WTC11 (cell line): ENCODE measurements around the gene PRDM15. TPM values are rescaled to one million over a fixed set of nuclear protein-coding genes. Genes with fewer than 3 reads are reported as not detected.
"Not testable (repeated sequence)": the region's sequence is repeated elsewhere in the genome, so short reads cannot be mapped to it uniquely, and the experiment has no call there.

Source experiments
- ATAC-seq: fragments of 200-7000 bp; cut with Tn5 transposase; 2 replicates; pipeline ENCODE4 v1.10.0; 2021; ENCODE audit warnings: mild to moderate bottlenecking, moderate library complexity
- CTCF ChIA-PET: fragments of 300-600 bp; sonication (Branson Sonifier 250); formaldehyde crosslinking; loops from one replicate; lab custom pipeline; 2021; ENCODE audit warnings: antibody characterized with exemption; lab: Charles Lee
- POLR2A ChIA-PET: fragments of 350-600 bp; sonication (Branson Sonifier 250); formaldehyde crosslinking; loops from one replicate; lab custom pipeline; 2021; ENCODE audit warnings: antibody characterized with exemption; lab: Charles Lee
- DNase-seq: peaks from one replicate; pipeline ENCODE4 v3.0.0; 2021; ENCODE audit warnings: low spot score
- H3K27ac Mint-ChIP-seq: 2 replicates; pipeline ENCODE4 v1.8.0; 2021; ENCODE audit warnings: mixed read lengths
- H3K27me3 Mint-ChIP-seq: 2 replicates; pipeline ENCODE4 v1.8.0; 2021; ENCODE audit warnings: low read depth, mild to moderate bottlenecking, moderate library complexity, mixed read lengths
- H3K36me3 Mint-ChIP-seq: 2 replicates; pipeline ENCODE4 v1.8.0; 2021; ENCODE audit warnings: mixed read lengths
- H3K4me1 Mint-ChIP-seq: 2 replicates; pipeline ENCODE4 v1.8.0; 2022; ENCODE audit warnings: mixed read lengths
- H3K4me3 Mint-ChIP-seq: 2 replicates; pipeline ENCODE4 v1.8.0; 2021; ENCODE audit warnings: mild to moderate bottlenecking, moderate library complexity, mixed read lengths
- H3K9me3 Mint-ChIP-seq: 2 replicates; pipeline ENCODE4 v1.8.0; 2021; ENCODE audit warnings: mixed read lengths
- CDX4 ChIP-seq: fragments of 250-450 bp; sonication (Bioruptor Pico); IDR thresholded peaks from 2 replicates; pipeline ENCODE4 v1.9.0; 2021; ENCODE audit warnings: moderate library complexity, mild to moderate bottlenecking, inconsistent platforms, borderline replicate concordance
- CREB1 ChIP-seq: sonication (generic); formaldehyde crosslinking; IDR thresholded peaks from 2 replicates; pipeline ENCODE4 v1.8.0; 2023; ENCODE audit warnings: mild to moderate bottlenecking, missing genetic modification reagents
- EMX1 ChIP-seq: fragments of 250-450 bp; sonication (Bioruptor Pico); IDR thresholded peaks from 2 replicates; pipeline ENCODE4 v1.8.0; 2021; ENCODE audit warnings: mild to moderate bottlenecking
- NFE2L1 ChIP-seq: sonication (generic); formaldehyde crosslinking; IDR thresholded peaks from 2 replicates; pipeline ENCODE4 v1.8.1; 2023; ENCODE audit warnings: missing genetic modification reagents
- ZBTB21 ChIP-seq: sonication (generic); formaldehyde crosslinking; IDR thresholded peaks from 2 replicates; pipeline ENCODE4 v1.8.1; 2023; ENCODE audit warnings: mild to moderate bottlenecking, missing genetic modification reagents, borderline replicate concordance
- ZBTB43 ChIP-seq: sonication (generic); formaldehyde crosslinking; IDR thresholded peaks from 2 replicates; pipeline ENCODE4 v1.8.1; 2023; ENCODE audit warnings: mild to moderate bottlenecking, missing genetic modification reagents
- ZNF263 ChIP-seq: sonication (generic); formaldehyde crosslinking; IDR thresholded peaks from 2 replicates; pipeline ENCODE4 v1.8.1; 2022; ENCODE audit warnings: low read depth, mild to moderate bottlenecking, moderate library complexity, missing genetic modification reagents
- ZNF317 ChIP-seq: sonication (generic); formaldehyde crosslinking; IDR thresholded peaks from 2 replicates; pipeline ENCODE4 v1.8.1; 2023; ENCODE audit warnings: low read depth, mild to moderate bottlenecking, moderate library complexity, missing genetic modification reagents, borderline replicate concordance
- total RNA-seq: library from RNA; stranded (reverse); gene quantifications from 3 replicates; pipeline ENCODE4 v1.2.3, GENCODE V29; 2021
- TF ChIP-seq, protein P1 (sequence below): sonication (generic); formaldehyde crosslinking; IDR thresholded peaks from 2 replicates; pipeline ENCODE4 v1.8.0; 2023; ENCODE audit warnings: missing genetic modification reagents, mild to moderate bottlenecking, borderline replicate concordance
- TF ChIP-seq, protein P2 (sequence below): sonication (generic); formaldehyde crosslinking; IDR thresholded peaks from 2 replicates; pipeline ENCODE4 v1.8.1; 2022; ENCODE audit warnings: low read depth, missing genetic modification reagents, borderline replicate concordance
- TF ChIP-seq, protein P3 (sequence below): fragments of 250-450 bp; sonication (Bioruptor Pico); IDR thresholded peaks from 2 replicates; pipeline ENCODE4 v1.8.0; 2021; ENCODE audit warnings: mild to moderate bottlenecking
- TF ChIP-seq, protein P4 (sequence below): sonication (generic); formaldehyde crosslinking; IDR thresholded peaks from 2 replicates; pipeline ENCODE4 v1.8.0; 2022; ENCODE audit warnings: mild to moderate bottlenecking, missing genetic modification reagents
- TF ChIP-seq, protein P5 (sequence below): sonication (generic); formaldehyde crosslinking; IDR thresholded peaks from 2 replicates; pipeline ENCODE4 v1.8.1; 2023; ENCODE audit warnings: mild to moderate bottlenecking, moderate library complexity, missing genetic modification reagents
- TF ChIP-seq, protein P6 (sequence below): fragments of 250-450 bp; sonication (Bioruptor Pico); IDR thresholded peaks from 2 replicates; pipeline ENCODE4 v2.1.2; 2022; ENCODE audit warnings: mild to moderate bottlenecking, moderate library complexity

PRDM15 gene
- total RNA-seq, 1 experiment from 2014 or later: 12.9 TPM

- TF ChIP-seq, protein P1, sequence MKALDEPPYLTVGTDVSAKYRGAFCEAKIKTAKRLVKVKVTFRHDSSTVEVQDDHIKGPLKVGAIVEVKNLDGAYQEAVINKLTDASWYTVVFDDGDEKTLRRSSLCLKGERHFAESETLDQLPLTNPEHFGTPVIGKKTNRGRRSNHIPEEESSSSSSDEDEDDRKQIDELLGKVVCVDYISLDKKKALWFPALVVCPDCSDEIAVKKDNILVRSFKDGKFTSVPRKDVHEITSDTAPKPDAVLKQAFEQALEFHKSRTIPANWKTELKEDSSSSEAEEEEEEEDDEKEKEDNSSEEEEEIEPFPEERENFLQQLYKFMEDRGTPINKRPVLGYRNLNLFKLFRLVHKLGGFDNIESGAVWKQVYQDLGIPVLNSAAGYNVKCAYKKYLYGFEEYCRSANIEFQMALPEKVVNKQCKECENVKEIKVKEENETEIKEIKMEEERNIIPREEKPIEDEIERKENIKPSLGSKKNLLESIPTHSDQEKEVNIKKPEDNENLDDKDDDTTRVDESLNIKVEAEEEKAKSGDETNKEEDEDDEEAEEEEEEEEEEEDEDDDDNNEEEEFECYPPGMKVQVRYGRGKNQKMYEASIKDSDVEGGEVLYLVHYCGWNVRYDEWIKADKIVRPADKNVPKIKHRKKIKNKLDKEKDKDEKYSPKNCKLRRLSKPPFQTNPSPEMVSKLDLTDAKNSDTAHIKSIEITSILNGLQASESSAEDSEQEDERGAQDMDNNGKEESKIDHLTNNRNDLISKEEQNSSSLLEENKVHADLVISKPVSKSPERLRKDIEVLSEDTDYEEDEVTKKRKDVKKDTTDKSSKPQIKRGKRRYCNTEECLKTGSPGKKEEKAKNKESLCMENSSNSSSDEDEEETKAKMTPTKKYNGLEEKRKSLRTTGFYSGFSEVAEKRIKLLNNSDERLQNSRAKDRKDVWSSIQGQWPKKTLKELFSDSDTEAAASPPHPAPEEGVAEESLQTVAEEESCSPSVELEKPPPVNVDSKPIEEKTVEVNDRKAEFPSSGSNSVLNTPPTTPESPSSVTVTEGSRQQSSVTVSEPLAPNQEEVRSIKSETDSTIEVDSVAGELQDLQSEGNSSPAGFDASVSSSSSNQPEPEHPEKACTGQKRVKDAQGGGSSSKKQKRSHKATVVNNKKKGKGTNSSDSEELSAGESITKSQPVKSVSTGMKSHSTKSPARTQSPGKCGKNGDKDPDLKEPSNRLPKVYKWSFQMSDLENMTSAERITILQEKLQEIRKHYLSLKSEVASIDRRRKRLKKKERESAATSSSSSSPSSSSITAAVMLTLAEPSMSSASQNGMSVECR: no peak
- TF ChIP-seq, protein P2, sequence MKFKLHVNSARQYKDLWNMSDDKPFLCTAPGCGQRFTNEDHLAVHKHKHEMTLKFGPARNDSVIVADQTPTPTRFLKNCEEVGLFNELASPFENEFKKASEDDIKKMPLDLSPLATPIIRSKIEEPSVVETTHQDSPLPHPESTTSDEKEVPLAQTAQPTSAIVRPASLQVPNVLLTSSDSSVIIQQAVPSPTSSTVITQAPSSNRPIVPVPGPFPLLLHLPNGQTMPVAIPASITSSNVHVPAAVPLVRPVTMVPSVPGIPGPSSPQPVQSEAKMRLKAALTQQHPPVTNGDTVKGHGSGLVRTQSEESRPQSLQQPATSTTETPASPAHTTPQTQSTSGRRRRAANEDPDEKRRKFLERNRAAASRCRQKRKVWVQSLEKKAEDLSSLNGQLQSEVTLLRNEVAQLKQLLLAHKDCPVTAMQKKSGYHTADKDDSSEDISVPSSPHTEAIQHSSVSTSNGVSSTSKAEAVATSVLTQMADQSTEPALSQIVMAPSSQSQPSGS (CRISPR knock-in tag): no peak
- TF ChIP-seq, protein P3, sequence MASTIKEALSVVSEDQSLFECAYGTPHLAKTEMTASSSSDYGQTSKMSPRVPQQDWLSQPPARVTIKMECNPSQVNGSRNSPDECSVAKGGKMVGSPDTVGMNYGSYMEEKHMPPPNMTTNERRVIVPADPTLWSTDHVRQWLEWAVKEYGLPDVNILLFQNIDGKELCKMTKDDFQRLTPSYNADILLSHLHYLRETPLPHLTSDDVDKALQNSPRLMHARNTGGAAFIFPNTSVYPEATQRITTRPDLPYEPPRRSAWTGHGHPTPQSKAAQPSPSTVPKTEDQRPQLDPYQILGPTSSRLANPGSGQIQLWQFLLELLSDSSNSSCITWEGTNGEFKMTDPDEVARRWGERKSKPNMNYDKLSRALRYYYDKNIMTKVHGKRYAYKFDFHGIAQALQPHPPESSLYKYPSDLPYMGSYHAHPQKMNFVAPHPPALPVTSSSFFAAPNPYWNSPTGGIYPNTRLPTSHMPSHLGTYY (CRISPR knock-in tag): no peak
- TF ChIP-seq, protein P4, sequence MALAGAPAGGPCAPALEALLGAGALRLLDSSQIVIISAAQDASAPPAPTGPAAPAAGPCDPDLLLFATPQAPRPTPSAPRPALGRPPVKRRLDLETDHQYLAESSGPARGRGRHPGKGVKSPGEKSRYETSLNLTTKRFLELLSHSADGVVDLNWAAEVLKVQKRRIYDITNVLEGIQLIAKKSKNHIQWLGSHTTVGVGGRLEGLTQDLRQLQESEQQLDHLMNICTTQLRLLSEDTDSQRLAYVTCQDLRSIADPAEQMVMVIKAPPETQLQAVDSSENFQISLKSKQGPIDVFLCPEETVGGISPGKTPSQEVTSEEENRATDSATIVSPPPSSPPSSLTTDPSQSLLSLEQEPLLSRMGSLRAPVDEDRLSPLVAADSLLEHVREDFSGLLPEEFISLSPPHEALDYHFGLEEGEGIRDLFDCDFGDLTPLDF (CRISPR knock-in tag): no peak
- no peak for TF ChIP-seq CREB1 (CRISPR knock-in tag)
- TF ChIP-seq, all 79 proteins: peak for 0
Observed at GRCh38 chr21:41792711-41793110, 86.4 kb downstream of the PRDM15 start (continued).

GRCh38 chr21:41786509-41786987 lies 92.6 kb downstream of the PRDM15 start:
- no peak for DNase-seq
- Mint-ChIP-seq H3K9me3 (peaks cover 9% of the 10 kb centered on the region), H3K4me3 (no peak overlapping the region), H3K27me3 (no peaks in the 10 kb centered on the region; the same call in 1 of the 2 replicates), H3K4me1 (no peaks in the 10 kb centered on the region), H3K36me3 (peaks cover 2% of the 10 kb centered on the region), H3K27ac (no peak overlapping the region)
- ChIA-PET POLR2A (interaction anchor here (1.1 kb wide), 1 partner anchor 61 kb away, joined by 5 read pairs; no protein-coding TSS in a partner anchor), CTCF (interaction anchor here (0.7 to 2.1 kb wide), 11 partner anchors 8 to 701 kb away, joined by 3 to 18 read pairs (median 3); no protein-coding TSS in a partner anchor)
- TF ChIP-seq, protein P2 (CRISPR knock-in tag): no peak
- TF ChIP-seq EMX1 (CRISPR knock-in tag) (no peak), ZBTB21 (CRISPR knock-in tag) (no peak), ZNF263 (CRISPR knock-in tag) (no peak), NFE2L1 (CRISPR knock-in tag) (no peak), CDX4 (no peak), ZBTB43 (CRISPR knock-in tag) (no peak), ZNF317 (no peak)
- TF ChIP-seq, protein P5, sequence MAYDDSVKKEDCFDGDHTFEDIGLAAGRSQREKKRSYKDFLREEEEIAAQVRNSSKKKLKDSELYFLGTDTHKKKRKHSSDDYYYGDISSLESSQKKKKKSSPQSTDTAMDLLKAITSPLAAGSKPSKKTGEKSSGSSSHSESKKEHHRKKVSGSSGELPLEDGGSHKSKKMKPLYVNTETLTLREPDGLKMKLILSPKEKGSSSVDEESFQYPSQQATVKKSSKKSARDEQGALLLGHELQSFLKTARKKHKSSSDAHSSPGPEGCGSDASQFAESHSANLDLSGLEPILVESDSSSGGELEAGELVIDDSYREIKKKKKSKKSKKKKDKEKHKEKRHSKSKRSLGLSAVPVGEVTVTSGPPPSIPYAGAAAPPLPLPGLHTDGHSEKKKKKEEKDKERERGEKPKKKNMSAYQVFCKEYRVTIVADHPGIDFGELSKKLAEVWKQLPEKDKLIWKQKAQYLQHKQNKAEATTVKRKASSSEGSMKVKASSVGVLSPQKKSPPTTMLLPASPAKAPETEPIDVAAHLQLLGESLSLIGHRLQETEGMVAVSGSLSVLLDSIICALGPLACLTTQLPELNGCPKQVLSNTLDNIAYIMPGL: no peak
- TF ChIP-seq, protein P4 (CRISPR knock-in tag): no peak
- TF ChIP-seq, protein P6, sequence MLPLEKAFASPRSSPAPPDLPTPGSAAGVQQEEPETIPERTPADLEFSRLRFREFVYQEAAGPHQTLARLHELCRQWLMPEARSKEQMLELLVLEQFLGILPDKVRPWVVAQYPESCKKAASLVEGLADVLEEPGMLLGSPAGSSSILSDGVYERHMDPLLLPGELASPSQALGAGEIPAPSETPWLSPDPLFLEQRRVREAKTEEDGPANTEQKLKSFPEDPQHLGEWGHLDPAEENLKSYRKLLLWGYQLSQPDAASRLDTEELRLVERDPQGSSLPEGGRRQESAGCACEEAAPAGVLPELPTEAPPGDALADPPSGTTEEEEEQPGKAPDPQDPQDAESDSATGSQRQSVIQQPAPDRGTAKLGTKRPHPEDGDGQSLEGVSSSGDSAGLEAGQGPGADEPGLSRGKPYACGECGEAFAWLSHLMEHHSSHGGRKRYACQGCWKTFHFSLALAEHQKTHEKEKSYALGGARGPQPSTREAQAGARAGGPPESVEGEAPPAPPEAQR: no peak
- no peak for ATAC-seq

- H3K27ac Mint-ChIP-seq, H3K36me3 Mint-ChIP-seq, H3K27me3 Mint-ChIP-seq, H3K9me3 Mint-ChIP-seq, ATAC-seq, DNase-seq, H3K4me1 Mint-ChIP-seq, H3K4me3 Mint-ChIP-seq, POLR2A ChIA-PET: not testable (repeated sequence)
- CTCF ChIA-PET: interaction anchor here (0.8 to 2.3 kb wide), 4 partner anchors 14 to 172 kb away, joined by 3 to 6 read pairs (median 4); no protein-coding TSS in a partner anchor
Observed at GRCh38 chr21:41785262-41785661, 93.9 kb downstream of the PRDM15 start.
